Measurements from ENCODE around the gene SLC2A11. TPM values are rescaled to one million over a fixed set of nuclear protein-coding genes. Genes with fewer than 3 reads are reported as not detected.
"Not testable (repeated sequence)": the region's sequence is repeated elsewhere in the genome, so short reads cannot be mapped to it uniquely, and the experiment has no call there.

Gene SLC2A11
- total and polyA plus RNA-seq, 3 donors from 2014 or later = 14.3 to 22.7 (median 21.8) TPM

DNA sequence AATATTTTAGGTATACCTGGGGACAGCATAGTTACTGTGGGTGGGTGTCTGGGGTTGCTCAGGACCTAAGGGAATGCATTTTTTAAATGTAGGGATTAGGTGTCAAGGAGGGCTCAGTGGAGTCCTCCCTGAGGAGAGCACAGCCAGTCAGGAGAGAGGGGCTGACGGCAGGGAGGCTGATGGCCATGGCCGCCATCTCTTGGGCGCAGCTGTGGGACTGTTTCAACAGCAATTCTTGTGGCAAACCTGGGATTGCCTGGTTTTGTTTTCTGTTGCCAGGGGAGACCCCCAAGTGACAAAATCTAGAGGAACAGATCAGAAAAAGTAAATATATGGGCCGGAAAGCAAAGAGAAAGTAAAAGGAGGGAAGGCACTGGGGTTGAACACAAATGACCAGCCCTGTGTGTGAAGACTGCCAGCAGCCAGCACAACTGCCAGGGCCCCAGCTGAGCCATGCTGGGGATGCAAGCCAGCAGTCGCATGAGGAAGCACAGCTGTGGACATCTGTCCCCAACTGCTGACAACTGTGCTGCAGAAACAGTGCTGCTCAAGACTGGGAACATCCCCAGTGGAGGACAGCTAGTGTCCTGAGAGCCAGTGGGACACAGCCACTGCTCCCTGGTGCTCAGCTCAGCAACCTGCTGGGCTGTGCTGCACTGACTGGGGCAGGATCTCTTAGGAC lies 47.0 kb downstream of the SLC2A11 start:
- intact Hi-C loops (cut with DNase I; ENCODE audit: low total_unique reads) = no loop called here
- no peaks in the 10 kb centered on the region for H3K36me3 ChIP-seq (ENCODE audit: low read depth, missing control alignments)
- no peaks in the 10 kb centered on the region for H3K9me3 ChIP-seq
- no peaks in the 10 kb centered on the region for H3K27me3 ChIP-seq
- no peak overlapping the region for H3K27ac ChIP-seq
- peaks cover 3% of the 10 kb centered on the region for H3K4me1 ChIP-seq
- 72 to 88% methylated on average over 5 of the region's 5 CpGs for WGBS, 2 donors
- H3K4me3 ChIP-seq = no peak overlapping the region
- no peak for TF ChIP-seq POLR2A (IDR thresholded peaks at IDR 0.05)
- TF ChIP-seq, protein P1, sequence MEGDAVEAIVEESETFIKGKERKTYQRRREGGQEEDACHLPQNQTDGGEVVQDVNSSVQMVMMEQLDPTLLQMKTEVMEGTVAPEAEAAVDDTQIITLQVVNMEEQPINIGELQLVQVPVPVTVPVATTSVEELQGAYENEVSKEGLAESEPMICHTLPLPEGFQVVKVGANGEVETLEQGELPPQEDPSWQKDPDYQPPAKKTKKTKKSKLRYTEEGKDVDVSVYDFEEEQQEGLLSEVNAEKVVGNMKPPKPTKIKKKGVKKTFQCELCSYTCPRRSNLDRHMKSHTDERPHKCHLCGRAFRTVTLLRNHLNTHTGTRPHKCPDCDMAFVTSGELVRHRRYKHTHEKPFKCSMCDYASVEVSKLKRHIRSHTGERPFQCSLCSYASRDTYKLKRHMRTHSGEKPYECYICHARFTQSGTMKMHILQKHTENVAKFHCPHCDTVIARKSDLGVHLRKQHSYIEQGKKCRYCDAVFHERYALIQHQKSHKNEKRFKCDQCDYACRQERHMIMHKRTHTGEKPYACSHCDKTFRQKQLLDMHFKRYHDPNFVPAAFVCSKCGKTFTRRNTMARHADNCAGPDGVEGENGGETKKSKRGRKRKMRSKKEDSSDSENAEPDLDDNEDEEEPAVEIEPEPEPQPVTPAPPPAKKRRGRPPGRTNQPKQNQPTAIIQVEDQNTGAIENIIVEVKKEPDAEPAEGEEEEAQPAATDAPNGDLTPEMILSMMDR (IDR thresholded peaks at IDR 0.05) = no peak
- DNase-seq = no peak

DNA sequence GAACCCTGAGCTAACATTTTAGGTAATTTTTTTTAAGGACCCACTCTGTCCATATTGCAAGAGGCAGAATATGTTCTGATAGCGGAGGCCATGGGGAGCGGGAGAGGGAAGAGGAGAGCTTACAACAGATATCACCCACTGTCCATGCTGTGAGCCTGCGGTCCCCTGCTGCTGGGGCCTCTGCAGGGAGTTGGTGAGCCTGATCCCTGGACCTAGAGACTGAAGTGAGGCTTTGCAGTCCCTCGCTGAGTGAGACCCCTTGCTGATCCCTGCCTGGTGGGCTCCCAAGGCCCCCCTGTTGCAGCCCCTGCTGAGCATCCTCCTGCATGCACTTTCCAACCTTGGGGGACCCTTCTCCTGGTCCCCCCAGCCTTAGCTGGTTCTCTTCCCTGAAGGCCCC lies 49.0 kb downstream of the SLC2A11 start:
- intact Hi-C loops (cut with DNase I; ENCODE audit: low total_unique reads) = no loop called here
- H3K9me3 ChIP-seq = no peaks in the 10 kb centered on the region
- 85 to 88% methylated on average over 2 to 4 of the region's 4 CpGs for WGBS, 2 donors
- H3K4me1 ChIP-seq = peaks cover 3% of the 10 kb centered on the region
- H3K27me3 ChIP-seq = no peaks in the 10 kb centered on the region
- no peaks in the 10 kb centered on the region for H3K36me3 ChIP-seq (ENCODE audit: low read depth, missing control alignments)
- TF ChIP-seq, protein P1 (IDR thresholded peaks at IDR 0.05) = no peak
- TF ChIP-seq POLR2A (IDR thresholded peaks at IDR 0.05) = no peak
- no peak overlapping the region for H3K4me3 ChIP-seq
- H3K27ac ChIP-seq = no peak overlapping the region
- no peak for DNase-seq

DNA sequence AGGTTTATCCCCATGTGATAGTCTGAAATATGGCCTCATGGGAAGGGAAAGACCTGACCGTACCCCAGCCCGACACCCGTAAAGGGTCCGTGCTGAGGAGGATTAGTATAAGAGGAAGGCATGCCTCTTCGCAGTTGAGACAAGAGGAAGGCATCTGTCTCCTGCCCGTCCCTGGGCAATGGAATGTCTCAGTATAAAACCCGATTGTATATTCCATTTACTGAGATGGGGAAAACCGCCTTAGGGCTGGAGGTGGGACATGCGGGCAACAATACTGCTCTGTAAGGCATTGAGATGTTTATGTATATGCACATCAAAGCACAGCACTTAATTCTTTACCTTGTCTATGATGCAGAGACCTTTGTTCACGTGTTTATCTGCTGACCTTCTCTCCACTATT lies 49.7 kb downstream of the SLC2A11 start:
- DNase-seq; H3K36me3 ChIP-seq (ENCODE audit: low read depth, missing control alignments); H3K27ac ChIP-seq; H3K4me1 ChIP-seq; intact Hi-C loops (cut with DNase I; ENCODE audit: low total_unique reads); H3K4me3 ChIP-seq; H3K27me3 ChIP-seq; H3K9me3 ChIP-seq: not testable (repeated sequence)
- 72% methylated on average over 9 to 10 of the region's 10 CpGs for WGBS, 2 donors

DNA sequence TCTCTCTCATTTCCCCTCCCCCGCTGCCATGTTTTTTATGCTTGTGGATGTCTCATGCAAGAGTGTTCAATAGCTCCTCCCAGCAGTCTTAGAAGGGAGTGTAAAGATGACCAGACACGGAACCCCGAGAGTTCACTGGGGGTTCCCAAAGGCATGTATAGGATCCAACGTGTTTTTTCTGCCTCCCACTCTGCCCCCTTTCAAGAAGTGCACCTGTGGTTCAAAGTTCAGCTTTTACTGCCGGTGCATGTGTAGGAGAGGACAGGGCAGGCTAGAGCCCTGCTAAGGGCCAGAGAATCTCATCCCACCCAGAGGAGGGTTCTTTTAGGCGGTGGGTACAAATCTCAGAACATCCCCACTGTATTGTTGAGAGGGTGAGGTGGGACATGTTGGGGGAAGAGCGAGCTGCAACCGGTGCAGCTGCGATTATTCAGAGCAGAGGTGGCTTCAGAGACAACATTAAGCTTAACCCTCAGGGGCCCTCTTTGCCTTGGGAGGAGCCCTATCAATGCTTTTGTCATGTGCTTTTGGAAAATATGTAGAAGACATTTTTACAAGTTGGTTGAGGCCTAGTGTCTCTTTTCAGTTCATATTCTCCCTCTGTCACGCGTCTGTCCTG lies 51.0 kb downstream of the SLC2A11 start:
- DNase-seq = no peak
- 71 to 79% methylated on average over 11 of the region's 11 CpGs for WGBS, 2 donors
- TF ChIP-seq, protein P1 (IDR thresholded peaks at IDR 0.05) = no peak
- no peak for TF ChIP-seq POLR2A (IDR thresholded peaks at IDR 0.05)
- intact Hi-C loops (cut with DNase I; ENCODE audit: low total_unique reads) = no loop called here
- Histone ChIP-seq H3K4me1 (peaks cover 10% of the 10 kb centered on the region), H3K27me3 (no peaks in the 10 kb centered on the region), H3K36me3 (ENCODE audit: low read depth, missing control alignments) (no peaks in the 10 kb centered on the region), H3K27ac (no peak overlapping the region), H3K4me3 (no peak overlapping the region), H3K9me3 (no peaks in the 10 kb centered on the region)

DNA sequence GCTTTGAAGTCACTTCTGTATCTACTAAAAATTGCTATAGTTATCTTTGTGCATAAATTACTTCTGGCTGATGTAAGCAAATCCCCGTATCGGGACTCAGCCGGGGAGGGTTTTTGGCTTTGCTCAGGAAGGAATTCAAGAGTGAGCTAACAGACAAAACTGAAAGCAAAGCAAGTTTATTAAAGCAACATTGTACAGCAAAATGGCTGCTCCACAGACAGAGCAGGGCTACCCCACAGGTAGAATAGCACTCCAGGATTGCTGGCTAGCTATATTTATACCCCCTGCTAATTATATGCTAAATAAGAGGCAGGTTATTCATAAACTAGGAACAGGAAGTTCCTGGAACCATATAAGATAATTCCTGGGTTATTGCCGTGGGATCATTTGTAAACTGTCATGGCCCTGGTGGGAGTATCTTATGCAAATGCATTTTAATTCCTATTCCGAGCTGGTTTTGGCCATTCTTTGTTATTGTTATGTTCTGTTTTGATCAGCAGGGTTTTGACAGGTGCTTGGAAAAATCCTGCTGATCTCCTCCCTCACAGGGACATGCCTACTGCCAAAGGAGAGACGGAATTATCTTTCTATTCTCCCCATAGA lies 51.7 kb downstream of the SLC2A11 start:
- Histone ChIP-seq H3K36me3 (ENCODE audit: low read depth, missing control alignments) (no peaks in the 10 kb centered on the region), H3K4me1 (peaks cover 10% of the 10 kb centered on the region), H3K9me3 (no peaks in the 10 kb centered on the region), H3K27ac (no peak overlapping the region), H3K4me3 (no peak overlapping the region), H3K27me3 (no peaks in the 10 kb centered on the region)
- DNase-seq = no peak
- 51 to 64% methylated on average over 6 of the region's 6 CpGs for WGBS, 2 donors
- intact Hi-C loops (cut with DNase I; ENCODE audit: low total_unique reads) = no loop called here
- TF ChIP-seq POLR2A (IDR thresholded peaks at IDR 0.05) = no peak
- TF ChIP-seq, protein P1 (IDR thresholded peaks at IDR 0.05) = no peak
